ENCODE data around the gene RPH3AL. TPM values are rescaled to one million over a fixed set of nuclear protein-coding genes. Genes with fewer than 3 reads are reported as not detected.

Gene RPH3AL
- total and polyA plus RNA-seq, 9 donors, result 5.8 to 43.8 (median 21.0) TPM

DNA sequence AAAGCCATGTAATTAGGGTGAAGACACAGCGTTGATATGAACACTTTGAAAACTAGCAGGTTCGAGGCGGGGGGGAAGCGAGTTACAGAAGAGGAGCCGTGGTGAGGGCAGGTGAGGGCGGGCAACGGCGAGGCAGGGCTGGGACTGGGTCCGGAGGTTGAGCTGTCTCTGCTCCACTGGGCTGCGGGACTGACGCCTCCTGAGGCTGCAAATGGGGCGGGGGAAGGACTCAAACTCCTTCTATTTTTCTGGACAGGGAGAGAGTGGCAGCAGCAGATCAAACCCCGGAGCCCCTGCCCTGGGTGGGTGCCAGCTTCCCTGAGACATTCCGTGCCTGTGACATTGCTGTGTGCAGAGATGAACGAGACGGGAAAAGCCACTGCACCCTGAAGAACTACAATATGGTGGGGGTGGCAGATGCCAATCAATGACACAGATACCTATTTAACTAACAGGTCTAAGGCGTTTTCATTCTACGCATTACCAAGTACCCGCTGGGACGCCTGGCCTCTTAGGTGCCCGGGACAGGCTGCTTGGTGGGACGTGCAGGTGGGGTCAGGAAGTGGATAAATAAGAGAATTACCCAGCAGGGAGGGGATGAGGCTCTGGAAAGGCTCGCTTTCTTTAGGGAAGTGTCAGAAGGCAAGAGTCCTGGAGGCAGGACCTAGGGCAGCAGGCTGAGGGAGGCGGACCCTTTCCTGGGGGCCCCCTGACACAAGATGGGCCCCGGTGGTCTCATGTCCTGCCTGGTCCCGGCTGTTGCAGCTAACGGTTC, 30.4 kb downstream of the RPH3AL start:
- 83 to 88% (median 85%) methylated on average over 27 of the region's 27 CpGs for WGBS, 3 donors
- intact Hi-C loops (cut with DNase I), result no loop called here
- H3K4me3 ChIP-seq, result no peak overlapping the region
- H3K36me3 ChIP-seq, result no peaks in the 10 kb centered on the region
- no peaks in the 10 kb centered on the region for H3K9me3 ChIP-seq
- no peak overlapping the region for H3K27ac ChIP-seq
- TF ChIP-seq, protein P1, sequence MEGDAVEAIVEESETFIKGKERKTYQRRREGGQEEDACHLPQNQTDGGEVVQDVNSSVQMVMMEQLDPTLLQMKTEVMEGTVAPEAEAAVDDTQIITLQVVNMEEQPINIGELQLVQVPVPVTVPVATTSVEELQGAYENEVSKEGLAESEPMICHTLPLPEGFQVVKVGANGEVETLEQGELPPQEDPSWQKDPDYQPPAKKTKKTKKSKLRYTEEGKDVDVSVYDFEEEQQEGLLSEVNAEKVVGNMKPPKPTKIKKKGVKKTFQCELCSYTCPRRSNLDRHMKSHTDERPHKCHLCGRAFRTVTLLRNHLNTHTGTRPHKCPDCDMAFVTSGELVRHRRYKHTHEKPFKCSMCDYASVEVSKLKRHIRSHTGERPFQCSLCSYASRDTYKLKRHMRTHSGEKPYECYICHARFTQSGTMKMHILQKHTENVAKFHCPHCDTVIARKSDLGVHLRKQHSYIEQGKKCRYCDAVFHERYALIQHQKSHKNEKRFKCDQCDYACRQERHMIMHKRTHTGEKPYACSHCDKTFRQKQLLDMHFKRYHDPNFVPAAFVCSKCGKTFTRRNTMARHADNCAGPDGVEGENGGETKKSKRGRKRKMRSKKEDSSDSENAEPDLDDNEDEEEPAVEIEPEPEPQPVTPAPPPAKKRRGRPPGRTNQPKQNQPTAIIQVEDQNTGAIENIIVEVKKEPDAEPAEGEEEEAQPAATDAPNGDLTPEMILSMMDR (IDR thresholded peaks at IDR 0.05), result no peak
- TF ChIP-seq EP300 (IDR thresholded peaks at IDR 0.05) (no peak), POLR2A (IDR thresholded peaks at IDR 0.05) (no peak)
- no peaks in the 10 kb centered on the region for H3K27me3 ChIP-seq
- no peaks in the 10 kb centered on the region for H3K4me1 ChIP-seq (ENCODE audit: insufficient read depth)
- peak in 2 of 5 donors; percentile 14 to 35 for DNase-seq

DNA sequence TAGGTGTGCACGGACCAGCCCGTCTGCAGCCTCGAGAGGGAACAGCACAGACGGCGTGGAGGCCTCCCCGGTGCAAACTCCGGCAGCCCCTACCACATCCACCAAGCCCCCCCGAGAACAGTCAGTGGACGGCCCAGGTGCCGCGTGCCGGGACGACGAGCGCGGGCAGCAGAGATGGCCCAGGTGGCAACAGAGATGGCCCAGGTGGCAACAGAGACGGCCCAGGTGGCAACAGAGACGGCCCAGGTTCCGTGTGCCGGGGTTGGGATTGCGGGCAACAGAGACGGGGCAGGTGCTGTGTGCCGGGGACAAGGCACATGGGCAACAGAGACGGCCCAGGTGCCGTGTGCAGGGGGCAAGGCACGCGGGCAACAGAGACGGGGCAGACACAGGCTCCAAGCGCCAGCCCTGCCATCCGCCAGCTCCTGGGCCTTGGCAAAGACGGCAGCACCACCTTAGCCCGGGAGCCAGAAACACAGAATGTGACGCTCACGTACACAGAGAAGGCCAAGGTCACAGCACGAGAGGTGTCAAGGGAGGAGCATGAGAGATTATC, 31.1 kb downstream of the RPH3AL start:
- intact Hi-C loops (cut with DNase I), result no loop called here

DNA sequence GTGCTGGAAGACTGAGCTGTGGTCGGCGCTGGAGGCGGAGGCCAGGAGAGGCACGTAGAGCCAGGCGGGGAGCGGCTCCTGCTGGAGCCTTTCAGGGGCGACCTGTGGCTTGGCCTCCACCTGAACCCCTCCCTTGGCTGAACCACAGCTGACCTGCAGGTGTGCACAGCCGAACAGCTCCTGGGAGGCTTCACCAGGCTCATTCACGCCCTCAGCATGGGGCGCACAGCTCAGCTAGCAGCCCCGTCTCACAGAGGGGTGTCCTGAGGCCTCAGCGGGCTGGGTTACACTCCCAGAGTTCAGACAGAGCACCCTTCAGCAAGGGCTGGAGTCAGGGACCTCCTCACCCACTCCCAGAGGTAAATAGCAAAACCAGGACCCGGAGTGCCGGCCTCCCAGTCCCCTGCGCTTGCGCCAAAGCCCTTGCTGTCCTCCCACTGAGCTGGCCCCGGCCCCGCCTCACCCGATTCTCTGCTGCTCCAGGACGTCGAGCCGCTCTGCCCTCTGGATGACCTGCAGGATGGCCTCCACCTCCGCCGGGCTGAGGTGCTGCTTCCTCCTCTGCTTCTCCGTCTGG, 31.7 kb downstream of the RPH3AL start:
- no peak overlapping the region for H3K27ac ChIP-seq
- no peaks in the 10 kb centered on the region for H3K36me3 ChIP-seq
- no peak for TF ChIP-seq POLR2A (IDR thresholded peaks at IDR 0.05)
- TF ChIP-seq, protein P1 (IDR thresholded peaks at IDR 0.05), result no peak
- TF ChIP-seq EP300 (IDR thresholded peaks at IDR 0.05), result no peak
- 68 to 73% (median 72%) methylated on average over 24 to 25 of the region's 25 CpGs for WGBS, 3 donors
- peak in 1 of 5 donors; percentile 52 for DNase-seq
- no peaks in the 10 kb centered on the region for H3K27me3 ChIP-seq
- intact Hi-C loops (cut with DNase I), result no loop called here
- no peaks in the 10 kb centered on the region for H3K4me1 ChIP-seq (ENCODE audit: insufficient read depth)
- no peaks in the 10 kb centered on the region for H3K9me3 ChIP-seq
- no peak overlapping the region for H3K4me3 ChIP-seq

More for the DNA sequence above, 31.1 kb downstream of the RPH3AL start:
- no peak overlapping the region for H3K4me3 ChIP-seq
- peak in 1 of 5 donors; percentile 36 for DNase-seq
- no peak overlapping the region for H3K27ac ChIP-seq
- no peaks in the 10 kb centered on the region for H3K27me3 ChIP-seq
- WGBS, 3 donors, result 77 to 83% (median 78%) methylated on average over 34 to 35 of the region's 35 CpGs
- H3K4me1 ChIP-seq (ENCODE audit: insufficient read depth), result no peaks in the 10 kb centered on the region
- H3K9me3 ChIP-seq, result no peaks in the 10 kb centered on the region
- TF ChIP-seq EP300 (IDR thresholded peaks at IDR 0.05) (no peak), POLR2A (IDR thresholded peaks at IDR 0.05) (no peak)
- TF ChIP-seq, protein P1 (IDR thresholded peaks at IDR 0.05), result no peak
- no peaks in the 10 kb centered on the region for H3K36me3 ChIP-seq

DNA sequence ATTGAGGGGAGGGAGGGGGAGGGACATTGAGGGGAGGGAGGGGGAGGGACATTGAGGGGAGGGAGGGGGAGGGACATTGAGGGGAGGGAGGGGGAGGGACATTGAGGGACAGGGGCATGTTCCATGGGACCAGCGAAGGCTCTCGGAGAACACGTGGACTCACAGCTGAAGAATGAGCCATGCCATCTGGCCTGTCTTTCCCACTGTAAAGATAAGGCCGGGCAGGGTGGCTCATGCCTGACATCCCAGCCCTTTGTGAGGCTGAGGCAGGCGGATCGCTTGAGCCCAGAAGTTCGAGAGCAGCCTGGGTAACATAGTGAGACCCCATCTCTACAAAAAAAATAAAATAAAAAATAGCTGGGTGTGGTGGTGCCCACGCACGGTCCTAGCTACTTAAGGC, 32.5 kb downstream of the RPH3AL start:
- no peaks in the 10 kb centered on the region for H3K36me3 ChIP-seq
- no peaks in the 10 kb centered on the region for H3K9me3 ChIP-seq
- intact Hi-C loops (cut with DNase I), result no loop called here
- DNase-seq, result peak in 2 of 5 donors; percentile 17 to 25
- H3K4me3 ChIP-seq, result no peak overlapping the region
- no peaks in the 10 kb centered on the region for H3K4me1 ChIP-seq (ENCODE audit: insufficient read depth)
- 50 to 67% (median 59%) methylated on average over 9 of the region's 9 CpGs for WGBS, 3 donors
- no peak overlapping the region for H3K27ac ChIP-seq
- TF ChIP-seq EP300 (IDR thresholded peaks at IDR 0.05) (no peak), POLR2A (IDR thresholded peaks at IDR 0.05) (no peak)
- TF ChIP-seq, protein P1 (IDR thresholded peaks at IDR 0.05), result no peak
- H3K27me3 ChIP-seq, result no peaks in the 10 kb centered on the region

Data from ovary (tissue), 9 donors.